Subcutaneous abdominal adipose tissue (tissue), 5 donors: ENCODE measurements around the gene AURKAIP1.
"Not testable (repeated sequence)": the region's sequence is repeated elsewhere in the genome, so short reads cannot be mapped to it uniquely, and the experiment has no call there.

Experiments
- H3K27ac ChIP-seq: one replicate; pipeline ENCODE4 v1.7.0; 2013; ENCODE audit warnings: low read depth, mild to moderate bottlenecking, inconsistent platforms, low read length, moderate library complexity
- H3K27me3 ChIP-seq, 5 donors: one replicate each; pipeline ENCODE4 v1.7.0; 2013; ENCODE audit warnings: low read length in 5 of 5, inconsistent platforms in 1 of 5; ENCODE audit not compliant: control insufficient read depth in 5 of 5, insufficient read depth in 4 of 5
- H3K36me3 ChIP-seq, 5 donors: one replicate each; pipeline ENCODE4 v1.7.0; 2013; ENCODE audit warnings: low read length in 5 of 5; ENCODE audit not compliant: control insufficient read depth in 5 of 5, insufficient read depth in 5 of 5
- H3K4me1 ChIP-seq, 5 donors: one replicate each; pipeline ENCODE4 v1.7.0; 2013; ENCODE audit warnings: low read length in 5 of 5, mild to moderate bottlenecking in 3 of 5, moderate library complexity in 1 of 5; ENCODE audit not compliant: control insufficient read depth in 5 of 5, insufficient read depth in 5 of 5
- H3K4me3 ChIP-seq, 5 donors: one replicate each; pipeline ENCODE4 v1.7.0; 2013; ENCODE audit warnings: low read length in 5 of 5, low read depth in 1 of 5
- H3K9ac ChIP-seq, 5 donors: one replicate each; pipeline ENCODE4 v1.7.0; 2013; ENCODE audit warnings: low read length in 5 of 5, mild to moderate bottlenecking in 4 of 5, moderate library complexity in 3 of 5
- H3K9me3 ChIP-seq, 5 donors: one replicate each; pipeline ENCODE4 v1.7.0; 2013; ENCODE audit warnings: low read length in 5 of 5; ENCODE audit not compliant: control insufficient read depth in 5 of 5
- donor health status: healthy.
- donor health status: healthy.
- donor health status: healthy.
- donor health status: healthy.
- donor health status: healthy.

The AURKAIP1 gene

GRCh38 chr1:1406821-1407635 lies 32.0 kb upstream of the AURKAIP1 start, which contains the start of gene MRPL20:
TSS of gene MRPL20 (minus strand) at chr1:1407293. CDS start at chr1:1407217, 76 bp downstream.
- Histone ChIP-seq H3K27me3 (no peaks in the 10 kb centered on the region), H3K4me3 (peak within 1 kb of the TSS; percentile 68 to 97 (median 88)), H3K36me3 (peaks cover 0 to 32% (median 25%) of the 10 kb centered on the region in 5 donors), H3K9ac (peak within 1 kb of the TSS; percentile 71 to 95 (median 90)), H3K4me1 (peaks cover 0 to 33% (median 30%) of the 10 kb centered on the region in 5 donors), H3K9me3 (no peaks in the 10 kb centered on the region), H3K27ac (peak within 1 kb of the TSS; percentile 76)

- Histone ChIP-seq H3K27ac (peak overlapping the region; percentile 76), H3K36me3 (peaks cover 0 to 40% (median 32%) of the 10 kb centered on the region in 5 donors), H3K4me3 (peak overlapping the region; percentile 63 to 97 (median 88)), H3K9me3 (no peaks in the 10 kb centered on the region), H3K9ac (peak overlapping the region; percentile 71 to 95 (median 90)), H3K27me3 (no peaks in the 10 kb centered on the region), H3K4me1 (peaks cover 0 to 37% (median 34%) of the 10 kb centered on the region in 5 donors)
These were observed 31.3 kb upstream of the AURKAIP1 start for GRCh38 chr1:1406101-1406820.

DNA sequence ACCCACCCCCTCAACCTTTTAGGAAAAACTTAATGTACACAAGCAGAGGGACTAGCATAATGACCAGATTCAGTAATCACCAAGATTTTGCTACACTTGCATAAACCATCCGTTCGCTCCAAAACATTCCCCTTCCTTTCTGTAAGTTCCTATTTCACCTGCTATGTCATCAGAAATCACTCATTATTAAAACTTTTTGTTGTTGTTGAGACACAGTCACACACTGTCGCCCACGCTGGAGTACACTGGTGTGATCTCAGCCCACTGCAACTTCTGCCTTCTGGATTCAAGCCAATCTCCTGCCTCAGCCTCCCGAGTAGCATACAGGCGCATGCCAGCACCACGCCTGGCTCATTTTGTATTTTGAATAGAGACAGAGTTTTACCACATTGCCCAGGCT lies 28.6 kb upstream of the AURKAIP1 start:
- Histone ChIP-seq H3K9me3 (no peaks in the 10 kb centered on the region), H3K9ac (no peak overlapping the region), H3K27me3 (no peaks in the 10 kb centered on the region), H3K27ac (no peak overlapping the region), H3K36me3 (peaks cover 0 to 45% (median 40%) of the 10 kb centered on the region in 5 donors), H3K4me1 (peaks cover 7 to 52% (median 48%) of the 10 kb centered on the region in 5 donors), H3K4me3 (no peak overlapping the region)

- H3K27me3 ChIP-seq: not testable (repeated sequence)
These were observed 27.9 kb upstream of the AURKAIP1 start for GRCh38 chr1:1402901-1403392.

GRCh38 chr1:1402072-1402900 lies 27.3 kb upstream of the AURKAIP1 start:
- no peak overlapping the region for H3K4me3 ChIP-seq
- peaks cover 0 to 53% (median 48%) of the 10 kb centered on the region in 5 donors for H3K36me3 ChIP-seq
- peaks cover 14 to 54% (median 50%) of the 10 kb centered on the region in 5 donors for H3K4me1 ChIP-seq
- no peak overlapping the region for H3K9ac ChIP-seq
- H3K27ac ChIP-seq: no peak overlapping the region
- no peaks in the 10 kb centered on the region for H3K9me3 ChIP-seq
- H3K27me3 ChIP-seq: no peaks in the 10 kb centered on the region

More at GRCh38 chr1:1402901-1403392, 27.9 kb upstream of the AURKAIP1 start:
- not testable (repeated sequence) for H3K4me3 ChIP-seq, H3K9me3 ChIP-seq, H3K27ac ChIP-seq, H3K9ac ChIP-seq
- Histone ChIP-seq H3K36me3 (peaks cover 0 to 46% (median 41%) of the 10 kb centered on the region in 5 donors), H3K4me1 (peaks cover 9 to 52% (median 48%) of the 10 kb centered on the region in 5 donors)

- no peak overlapping the region for H3K9ac ChIP-seq
These were observed 26.5 kb upstream of the AURKAIP1 start for GRCh38 chr1:1401457-1402010.

DNA sequence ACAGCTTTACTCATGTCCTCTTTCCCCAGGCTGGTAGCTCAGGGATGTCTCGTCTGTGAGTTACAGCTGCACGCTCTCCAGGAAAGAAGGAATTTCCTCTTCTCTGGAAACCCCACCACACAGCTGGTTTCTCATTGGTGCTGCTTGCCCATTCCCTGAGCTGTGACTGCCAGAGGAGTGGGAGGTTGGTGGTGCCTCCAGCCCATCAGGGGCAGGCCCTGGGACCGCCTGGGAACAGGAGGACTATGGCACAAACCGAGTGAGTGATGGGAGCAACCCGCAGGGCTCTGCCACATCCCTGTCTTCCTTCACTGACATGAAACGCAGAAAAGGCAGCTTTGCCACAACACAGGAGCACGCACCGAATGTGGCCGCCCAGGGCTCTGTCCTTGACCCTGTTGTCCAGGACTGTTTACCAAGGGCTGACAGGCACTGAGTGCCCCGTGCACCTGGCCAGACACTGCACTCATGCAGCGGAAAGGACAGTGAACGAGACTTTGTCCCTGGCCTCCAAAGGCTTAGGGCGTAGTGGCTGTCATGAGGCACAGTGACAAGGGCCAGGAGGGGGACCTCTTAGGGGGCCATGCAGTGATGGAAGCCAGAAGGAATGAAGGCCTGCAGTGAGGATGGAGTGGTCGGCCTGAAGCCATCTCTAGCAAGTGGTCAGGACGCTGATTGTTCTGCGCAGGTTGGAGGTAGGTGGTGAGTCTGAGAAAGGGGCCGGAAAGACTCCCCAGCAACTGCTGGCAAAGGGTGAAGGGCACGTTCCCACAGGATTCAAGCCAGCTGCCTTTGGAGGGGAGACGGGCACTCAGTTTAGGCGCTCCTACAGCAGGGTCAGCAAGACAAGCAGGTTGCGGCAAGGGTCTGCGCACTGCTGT lies 25.8 kb upstream of the AURKAIP1 start:
- Histone ChIP-seq H3K27ac (peak overlapping the region; percentile 77), H3K36me3 (peaks cover 0 to 61% (median 50%) of the 10 kb centered on the region in 5 donors), H3K9ac (peak overlapping the region in 3 of 5 donors; percentile 84 to 93 (median 90)), H3K27me3 (no peaks in the 10 kb centered on the region), H3K9me3 (no peaks in the 10 kb centered on the region), H3K4me3 (peak overlapping the region; percentile 82 to 99 (median 94)), H3K4me1 (peaks cover 15 to 47% (median 40%) of the 10 kb centered on the region in 5 donors)

More at GRCh38 chr1:1401457-1402010, 26.5 kb upstream of the AURKAIP1 start:
- peaks cover 0 to 58% (median 50%) of the 10 kb centered on the region in 5 donors for H3K36me3 ChIP-seq
- H3K27me3 ChIP-seq: no peaks in the 10 kb centered on the region
- H3K9me3 ChIP-seq: no peaks in the 10 kb centered on the region
- no peak overlapping the region for H3K27ac ChIP-seq
- no peak overlapping the region for H3K4me3 ChIP-seq
- peaks cover 15 to 55% (median 47%) of the 10 kb centered on the region in 5 donors for H3K4me1 ChIP-seq

DNA sequence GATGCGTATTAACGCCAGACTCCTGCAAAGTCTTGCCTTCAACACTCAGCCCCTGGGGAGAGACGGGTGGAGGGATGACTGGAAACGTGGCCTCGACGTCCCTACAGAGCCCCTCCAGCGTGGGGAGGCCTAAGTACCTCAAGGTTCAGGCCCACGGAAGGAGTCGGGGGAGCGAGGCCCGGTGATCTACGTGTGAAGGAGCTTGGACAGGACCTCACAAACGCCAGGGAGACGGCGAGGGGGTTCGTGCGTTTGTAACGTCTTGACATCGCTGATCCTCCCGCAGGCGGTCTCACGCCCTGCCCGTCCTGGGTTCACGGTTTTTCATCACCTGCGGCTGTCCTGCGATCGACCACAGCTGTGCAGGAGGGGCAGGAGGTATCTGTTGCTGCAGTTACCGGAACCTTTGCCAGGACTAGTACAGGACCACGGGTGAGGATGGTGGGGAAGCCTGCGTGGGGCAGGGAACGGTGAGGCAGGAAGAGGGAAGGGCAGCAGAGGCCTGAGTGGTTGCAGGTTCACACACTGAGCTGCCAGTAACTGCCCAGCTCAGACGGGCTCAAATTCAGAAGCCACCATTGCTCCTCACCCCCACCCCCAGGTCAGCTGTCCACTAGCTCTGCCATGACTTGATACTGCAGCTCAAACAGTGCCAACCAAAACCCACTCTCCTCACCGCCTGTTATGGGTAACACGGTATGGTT lies 25.0 kb upstream of the AURKAIP1 start:
- peak overlapping the region; percentile 74 to 93 (median 90) for H3K9ac ChIP-seq
- H3K9me3 ChIP-seq: no peaks in the 10 kb centered on the region
- H3K27ac ChIP-seq: peak overlapping the region; percentile 77
- peaks cover 0 to 62% (median 51%) of the 10 kb centered on the region in 5 donors for H3K36me3 ChIP-seq
- H3K27me3 ChIP-seq: no peaks in the 10 kb centered on the region
- H3K4me1 ChIP-seq: peaks cover 15 to 42% (median 34%) of the 10 kb centered on the region in 5 donors
- peak overlapping the region; percentile 82 to 99 (median 94) for H3K4me3 ChIP-seq
